GM12892 (cell line): ENCODE data around the gene JPH4. TPM values are rescaled to one million over a fixed set of nuclear protein-coding genes. Genes with fewer than 3 reads are reported as not detected.

ENCODE experiments used
- DNase-seq: peaks from one replicate; pipeline ENCODE4 v3.0.0; 2011; ENCODE audit not compliant: insufficient read length
- FAIRE-seq: peaks from 2 replicates; lab custom pipeline; 2011; peaks lifted over from hg19 to GRCh38; lab: Jason Lieb, UNC
- POLR2A ChIP-seq: IDR thresholded peaks from 2 replicates; pipeline ENCODE4 v1.6.1; 2011; ENCODE audit warnings: low read depth, low read length, control low read depth
- POLR2AphosphoS5 ChIP-seq: IDR thresholded peaks from 2 replicates; pipeline ENCODE4 v1.6.1; 2011; ENCODE audit warnings: low read depth, low read length, control low read depth
- TAF1 ChIP-seq: IDR thresholded peaks from 2 replicates; pipeline ENCODE4 v1.6.1; 2011; ENCODE audit warnings: low read depth, mild to moderate bottlenecking, control low read depth, low read length, borderline replicate concordance
- polyA plus RNA-seq: library from polyadenylated mRNA; unstranded; fragments of >200 nt; gene quantifications from one replicate; pipeline ENCODE4 v1.2.1, GENCODE V29; 2012; ENCODE audit warnings: missing spikeins, inconsistent platforms; ENCODE audit not compliant: missing spikeins

JPH4 gene
- polyA plus RNA-seq, result 6.9 TPM

DNA sequence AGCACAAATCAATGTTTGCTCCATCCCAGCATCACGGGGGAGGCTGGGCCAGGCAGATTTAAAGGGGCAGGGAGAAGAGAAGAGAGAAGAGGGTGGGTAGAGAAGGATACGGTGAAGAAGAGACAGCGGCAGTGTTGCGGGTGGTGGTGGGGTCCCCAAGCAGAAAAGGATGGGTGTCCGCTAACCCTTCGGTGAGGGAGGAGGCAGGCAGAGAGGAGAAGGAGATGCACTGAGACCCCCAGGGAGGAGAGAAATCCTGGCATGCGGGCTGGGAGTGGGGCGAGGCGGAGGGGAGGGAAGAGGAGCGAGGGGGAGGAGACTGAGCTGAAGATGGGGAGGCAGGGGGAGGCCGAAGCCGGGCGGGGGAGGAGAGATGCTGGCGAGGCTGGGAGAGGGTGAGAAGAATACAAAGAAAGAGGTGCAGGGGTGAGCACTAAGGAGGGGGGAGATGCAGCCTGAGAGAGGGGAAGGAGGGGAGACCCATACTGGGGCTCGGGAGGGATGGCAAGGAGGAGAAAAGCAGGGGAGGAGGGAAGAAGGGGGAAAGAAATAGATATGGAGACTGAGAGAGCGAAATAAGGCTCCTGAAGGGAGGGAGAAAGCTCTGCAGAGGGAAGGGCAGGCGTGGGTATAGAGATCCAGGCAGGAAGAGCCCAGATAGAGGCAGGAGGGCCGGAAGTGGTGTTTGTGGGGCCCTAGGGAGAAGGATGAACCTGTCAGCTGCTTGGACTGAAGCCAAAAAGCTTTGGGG, at the start of gene JPH4:
Gene JPH4 (minus strand): TSS at position 231 of the 751 bp plus-strand sequence. CDS start 1,337 bp downstream, outside the sequence.
- TF ChIP-seq TAF1, result no peak
- no peak for TF ChIP-seq POLR2AphosphoS5
- DNase-seq, result no peak
- no peak for FAIRE-seq

DNA sequence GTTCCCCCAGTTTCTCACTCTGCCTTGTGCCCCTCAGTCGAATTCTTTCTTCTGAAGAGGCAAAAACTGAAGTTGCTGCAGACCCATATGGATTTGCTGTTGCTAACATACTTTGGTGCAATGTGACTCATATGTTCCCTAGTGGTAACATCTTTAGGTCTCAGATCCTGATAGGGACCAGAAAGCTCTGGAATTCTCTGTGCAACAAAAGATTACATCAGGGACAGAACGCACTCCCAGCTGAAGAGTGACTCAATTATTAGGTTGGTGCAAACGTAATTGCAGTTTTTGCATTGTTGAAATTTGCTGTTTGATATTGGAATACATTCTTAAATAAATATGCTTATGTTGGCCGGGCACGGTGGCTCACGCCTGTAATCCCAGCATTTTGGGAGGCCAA, 49.4 kb upstream of the JPH4 start:
- DNase-seq (no peak), FAIRE-seq (no peak)
- TF ChIP-seq TAF1, result no peak
- TF ChIP-seq POLR2A, result no peak
- no peak for TF ChIP-seq POLR2AphosphoS5

DNA sequence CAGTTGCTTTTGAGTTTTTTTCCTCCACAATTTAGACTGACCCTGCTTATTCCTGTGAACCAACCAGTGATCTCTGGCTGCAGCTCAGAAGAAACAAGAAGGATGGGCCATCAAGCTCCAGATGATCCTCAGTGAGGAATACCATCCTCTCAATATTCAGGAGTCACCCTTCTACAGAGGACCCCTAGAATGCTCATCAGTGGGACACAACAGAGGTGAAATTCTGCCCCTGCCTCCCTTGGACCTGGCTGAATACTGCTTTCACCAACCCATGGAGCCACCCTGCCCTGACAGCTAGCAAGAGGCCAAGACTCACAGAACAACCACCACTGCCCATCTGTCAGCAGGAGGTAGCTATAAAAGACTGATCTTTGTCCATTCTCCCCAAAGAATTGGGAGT, 48.4 kb upstream of the JPH4 start:
- no peak for DNase-seq
- TF ChIP-seq TAF1 (no peak), POLR2A (no peak), POLR2AphosphoS5 (no peak)
- no peak for FAIRE-seq

DNA sequence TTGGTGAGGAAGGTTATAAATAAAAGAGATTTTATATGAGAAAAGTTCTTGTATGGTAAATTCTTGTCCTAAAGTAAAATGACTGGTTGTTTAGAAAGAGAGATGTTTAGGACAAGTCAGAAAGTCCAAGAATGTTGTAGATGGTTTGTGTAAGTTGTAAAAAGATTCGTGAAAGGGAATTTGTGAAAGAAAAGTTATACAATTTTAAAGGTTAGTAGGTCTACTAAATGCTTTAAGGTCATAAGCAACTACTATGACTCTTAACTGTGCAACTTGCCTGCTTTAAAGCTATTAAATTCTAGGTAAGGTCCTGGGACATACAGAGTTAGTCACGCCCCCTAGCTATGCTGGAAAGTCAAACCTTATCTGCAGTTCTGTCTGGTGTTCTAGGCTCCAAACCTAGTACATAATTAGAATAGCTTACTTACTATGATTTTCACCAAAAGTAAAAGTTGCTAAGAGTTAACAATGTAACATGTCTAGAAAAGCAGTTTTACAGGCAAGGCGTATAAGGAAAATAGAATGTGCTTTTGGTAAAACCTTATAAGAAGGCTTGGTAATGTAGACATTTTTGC, 46.3 kb upstream of the JPH4 start:
- no peak for TF ChIP-seq POLR2A
- no peak for FAIRE-seq
- no peak for DNase-seq

DNA sequence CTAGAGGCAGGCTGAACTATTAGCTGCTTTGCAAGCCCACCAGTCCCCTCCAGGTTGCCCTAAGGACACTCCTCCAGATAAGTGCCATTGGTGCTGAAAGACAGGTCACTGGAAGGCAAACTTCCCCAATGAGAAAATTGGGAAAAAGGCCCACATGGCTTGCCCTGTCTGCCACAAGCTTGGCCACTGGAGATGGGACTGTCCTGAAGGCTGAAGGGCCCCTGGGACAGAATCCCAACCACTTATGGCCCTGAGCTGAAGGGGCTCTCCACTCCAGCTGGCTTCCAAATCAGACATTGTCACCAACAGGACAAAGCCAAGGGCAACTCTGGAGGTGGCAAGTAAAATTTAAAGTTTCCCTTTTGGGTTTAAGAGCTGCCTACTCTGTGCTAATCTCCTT, 45.4 kb upstream of the JPH4 start:
- DNase-seq (no peak), FAIRE-seq (no peak)
- TF ChIP-seq POLR2A (no peak), TAF1 (no peak), POLR2AphosphoS5 (no peak)

- FAIRE-seq (no peak), DNase-seq (no peak)
- no peak for TF ChIP-seq TAF1
- no peak for TF ChIP-seq POLR2A
- TF ChIP-seq POLR2AphosphoS5, result no peak
Observed at GRCh38 chr14:23622990-23623389, 44.4 kb upstream of the JPH4 start.

DNA sequence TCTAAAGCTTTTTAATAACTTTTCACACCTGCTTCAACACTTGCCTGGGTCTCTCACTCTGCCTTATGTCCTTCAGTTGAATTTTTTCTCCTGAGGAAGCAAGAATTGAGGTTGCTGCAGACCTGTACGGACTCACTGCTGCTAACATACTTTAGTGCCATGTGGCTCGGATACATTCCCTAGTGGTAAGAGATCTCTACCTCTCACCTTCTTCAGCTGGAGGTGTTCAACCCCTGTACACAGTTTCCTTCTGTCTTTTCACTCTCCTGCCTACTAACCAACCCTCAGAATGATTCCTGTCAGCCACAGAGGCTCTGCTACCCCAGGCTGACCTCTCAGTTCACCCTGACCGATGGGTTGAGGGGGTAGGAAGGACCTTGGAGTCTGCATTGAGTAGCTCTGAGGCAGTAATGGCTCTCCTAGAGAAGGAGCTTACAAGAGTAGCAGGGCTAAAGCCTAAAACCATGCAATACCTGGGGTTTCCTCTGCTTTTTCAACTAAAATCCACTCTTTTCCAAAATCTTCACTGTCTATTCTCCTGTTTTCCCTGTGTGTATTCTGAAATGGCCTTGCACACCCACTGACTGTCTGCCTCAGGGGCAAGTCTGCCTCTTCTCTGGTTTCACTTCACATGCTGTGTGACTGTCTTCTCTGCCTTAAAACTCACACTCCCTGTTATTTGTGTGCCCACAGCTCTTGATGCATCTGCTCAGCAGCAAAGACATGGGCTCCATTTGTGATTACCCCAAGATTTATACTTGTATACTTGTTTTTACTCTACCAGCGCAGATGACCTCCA, 43.5 kb upstream of the JPH4 start:
- FAIRE-seq (no peak), DNase-seq (no peak)
- TF ChIP-seq POLR2AphosphoS5 (no peak), TAF1 (no peak), POLR2A (no peak)

DNA sequence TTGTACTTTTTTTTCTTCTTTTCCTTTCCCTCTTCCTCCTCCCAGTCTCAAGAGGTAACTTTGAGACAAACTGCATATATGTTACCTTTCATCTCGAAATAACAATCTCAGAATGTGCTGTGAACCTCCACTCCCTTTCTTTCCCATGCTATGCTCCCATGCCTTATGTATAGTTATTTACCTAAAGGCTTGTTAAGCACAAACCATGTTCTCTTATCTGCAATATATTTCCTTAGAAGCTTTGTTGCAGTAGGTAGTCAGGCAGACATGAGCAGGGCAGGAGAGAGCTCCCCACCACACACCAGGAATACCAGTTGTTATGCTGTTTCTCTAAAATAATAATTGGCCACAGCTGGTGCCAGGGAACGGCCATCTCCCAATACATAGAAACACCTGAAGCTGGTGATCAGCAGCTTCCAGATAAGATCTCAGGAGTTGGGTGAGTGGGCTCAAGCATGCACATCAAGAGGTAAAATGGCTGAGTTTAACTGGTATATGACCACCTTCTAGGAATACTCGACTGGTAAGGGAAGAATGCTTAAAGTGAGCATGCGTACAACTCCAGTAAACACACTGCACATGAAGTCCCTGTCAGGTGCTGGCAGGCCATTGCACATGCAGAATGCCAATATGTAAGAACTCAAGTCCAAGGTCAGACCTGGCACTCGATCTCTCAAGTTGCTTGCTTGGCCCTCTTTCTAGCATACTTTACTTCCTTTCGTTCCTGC, 42.8 kb upstream of the JPH4 start:
- peak; percentile 46 for FAIRE-seq
- DNase-seq, result no peak
- no peak for TF ChIP-seq POLR2AphosphoS5
- no peak for TF ChIP-seq POLR2A
- no peak for TF ChIP-seq TAF1

- no peak for TF ChIP-seq POLR2AphosphoS5
- TF ChIP-seq TAF1, result no peak
- no peak for TF ChIP-seq POLR2A
- DNase-seq (no peak), FAIRE-seq (no peak)
Observed at GRCh38 chr14:23620177-23620702, 41.6 kb upstream of the JPH4 start.

DNA sequence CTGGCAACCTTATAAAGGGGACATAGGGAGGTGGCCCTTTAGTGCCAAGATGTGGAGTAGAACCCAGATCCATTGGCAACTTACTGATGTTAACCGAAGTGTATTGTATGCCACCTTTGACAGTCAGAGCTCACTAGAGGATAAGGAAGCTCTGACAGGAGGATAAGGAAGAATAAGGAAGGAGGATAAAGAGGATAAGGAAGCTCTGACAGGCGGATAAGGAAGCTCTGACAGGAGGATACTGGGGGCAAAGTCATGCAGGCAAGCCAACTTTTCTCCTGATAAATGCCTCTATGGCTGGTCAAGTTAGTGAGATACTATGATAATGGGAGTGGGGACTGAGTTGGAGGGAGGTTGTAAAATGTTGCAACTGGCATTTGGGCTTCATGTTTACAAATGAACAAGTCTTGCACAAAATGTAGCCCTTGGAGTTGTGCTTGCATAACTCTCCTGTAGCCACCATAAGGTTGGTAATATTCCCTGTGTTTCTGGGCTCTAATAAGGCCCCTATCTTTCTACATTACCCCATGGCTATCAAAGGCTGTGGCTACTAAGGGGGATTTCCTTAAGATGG, 39.9 kb upstream of the JPH4 start:
- TF ChIP-seq TAF1, result no peak
- TF ChIP-seq POLR2AphosphoS5, result no peak
- no peak for TF ChIP-seq POLR2A
- no peak for FAIRE-seq
- DNase-seq, result no peak

GRCh38 chr14:23617539-23617938, 38.9 kb upstream of the JPH4 start:
- TF ChIP-seq POLR2A, result no peak
- TF ChIP-seq POLR2AphosphoS5, result no peak
- TF ChIP-seq TAF1, result no peak
- FAIRE-seq, result no peak
- DNase-seq, result no peak
